Astrocyte (in vitro differentiated cells and primary cell): ENCODE results near the gene RTN4RL2.

Experiments
- EZH2 ChIP-seq: IDR thresholded peaks from 2 replicates; pipeline ENCODE4 v1.6.1; 2012; ENCODE audit warnings: mild to moderate bottlenecking, low read length, inconsistent platforms; ENCODE audit not compliant: insufficient read depth
- TF ChIP-seq, protein P1 (sequence below): IDR thresholded peaks from 2 replicates; pipeline ENCODE4 v1.5.1; 2011; ENCODE audit warnings: low read depth, mild to moderate bottlenecking, inconsistent platforms, low read length, moderate library complexity; ENCODE audit not compliant: insufficient read depth

DNA sequence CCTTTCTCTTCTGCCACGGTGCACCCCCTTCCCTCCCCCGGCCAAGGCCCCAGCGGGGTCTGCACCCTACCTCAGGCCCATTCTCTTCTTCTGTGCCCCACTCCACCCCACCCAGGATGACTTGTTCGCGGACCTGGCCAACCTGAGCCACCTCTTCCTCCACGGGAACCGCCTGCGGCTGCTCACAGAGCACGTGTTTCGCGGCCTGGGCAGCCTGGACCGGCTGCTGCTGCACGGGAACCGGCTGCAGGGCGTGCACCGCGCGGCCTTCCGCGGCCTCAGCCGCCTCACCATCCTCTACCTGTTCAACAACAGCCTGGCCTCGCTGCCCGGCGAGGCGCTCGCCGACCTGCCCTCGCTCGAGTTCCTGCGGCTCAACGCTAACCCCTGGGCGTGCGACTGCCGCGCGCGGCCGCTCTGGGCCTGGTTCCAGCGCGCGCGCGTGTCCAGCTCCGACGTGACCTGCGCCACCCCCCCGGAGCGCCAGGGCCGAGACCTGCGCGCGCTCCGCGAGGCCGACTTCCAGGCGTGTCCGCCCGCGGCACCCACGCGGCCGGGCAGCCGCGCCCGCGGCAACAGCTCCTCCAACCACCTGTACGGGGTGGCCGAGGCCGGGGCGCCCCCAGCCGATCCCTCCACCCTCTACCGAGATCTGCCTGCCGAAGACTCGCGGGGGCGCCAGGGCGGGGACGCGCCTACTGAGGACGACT is 15.9 kb downstream of the RTN4RL2 start:
- TF ChIP-seq, protein P1, sequence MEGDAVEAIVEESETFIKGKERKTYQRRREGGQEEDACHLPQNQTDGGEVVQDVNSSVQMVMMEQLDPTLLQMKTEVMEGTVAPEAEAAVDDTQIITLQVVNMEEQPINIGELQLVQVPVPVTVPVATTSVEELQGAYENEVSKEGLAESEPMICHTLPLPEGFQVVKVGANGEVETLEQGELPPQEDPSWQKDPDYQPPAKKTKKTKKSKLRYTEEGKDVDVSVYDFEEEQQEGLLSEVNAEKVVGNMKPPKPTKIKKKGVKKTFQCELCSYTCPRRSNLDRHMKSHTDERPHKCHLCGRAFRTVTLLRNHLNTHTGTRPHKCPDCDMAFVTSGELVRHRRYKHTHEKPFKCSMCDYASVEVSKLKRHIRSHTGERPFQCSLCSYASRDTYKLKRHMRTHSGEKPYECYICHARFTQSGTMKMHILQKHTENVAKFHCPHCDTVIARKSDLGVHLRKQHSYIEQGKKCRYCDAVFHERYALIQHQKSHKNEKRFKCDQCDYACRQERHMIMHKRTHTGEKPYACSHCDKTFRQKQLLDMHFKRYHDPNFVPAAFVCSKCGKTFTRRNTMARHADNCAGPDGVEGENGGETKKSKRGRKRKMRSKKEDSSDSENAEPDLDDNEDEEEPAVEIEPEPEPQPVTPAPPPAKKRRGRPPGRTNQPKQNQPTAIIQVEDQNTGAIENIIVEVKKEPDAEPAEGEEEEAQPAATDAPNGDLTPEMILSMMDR: no peak
- TF ChIP-seq EZH2: peak; percentile 90
